CD4-positive, CD25-positive, alpha-beta regulatory T cell (primary cell): ENCODE data around the gene CASP7. TPM values are rescaled to one million over a fixed set of nuclear protein-coding genes. Genes with fewer than 3 reads are reported as not detected.

Experiments used
- ATAC-seq, 2 donors: fragments of 150-1000 bp; cut with Tn5 transposase; one replicate each; pipeline ENCODE4 v1.10.0; 2021; ENCODE audit warnings: low read depth in 2 of 2, moderate number of reproducible peaks in 2 of 2, moderate library complexity in 1 of 2
- DNase-seq, 3 donors: peaks; one replicate each; pipeline versions ENCODE4 v3.0.0 to v3.0.0-alpha.2; 2012 to 2022; ENCODE audit warnings: mixed read lengths in 1 of 3
- H3K27ac ChIP-seq: one replicate; pipeline ENCODE4 v1.7.0; 2013; ENCODE audit warnings: mild to moderate bottlenecking, low read length; ENCODE audit not compliant: insufficient read depth, poor library complexity, severe bottlenecking
- H3K27me3 ChIP-seq: one replicate; pipeline ENCODE4 v1.7.0; 2013; ENCODE audit warnings: low read length; ENCODE audit not compliant: control insufficient read depth, insufficient read depth
- H3K36me3 ChIP-seq: one replicate; pipeline ENCODE4 v1.7.0; 2013; ENCODE audit warnings: mild to moderate bottlenecking, low read length, moderate library complexity; ENCODE audit not compliant: control insufficient read depth, insufficient read depth
- H3K4me1 ChIP-seq: 2 replicates; pipeline ENCODE4 v1.7.0; 2013; ENCODE audit warnings: mild to moderate bottlenecking, low read length; ENCODE audit not compliant: insufficient read depth, control insufficient read depth, poor library complexity, severe bottlenecking
- H3K4me3 ChIP-seq: one replicate; pipeline ENCODE4 v1.7.0; 2013; ENCODE audit warnings: low read depth, mild to moderate bottlenecking, low read length, moderate library complexity
- H3K9me3 ChIP-seq, 2 experiments: 1 replicate in 1 of 2; 2 replicates in 1 of 2; pipeline ENCODE4 v1.7.0; 2013; ENCODE audit warnings: low read length in 2 of 2, mild to moderate bottlenecking in 1 of 2, moderate library complexity in 1 of 2; ENCODE audit not compliant: control insufficient read depth in 2 of 2
- H3K27ac Mint-ChIP-seq, 3 donors: one replicate each; pipeline ENCODE4 v1.8.0; 2020 to 2022; ENCODE audit warnings: mild to moderate bottlenecking in 3 of 3, mixed read lengths in 3 of 3, moderate library complexity in 2 of 3
- H3K27me3 Mint-ChIP-seq: one replicate; pipeline ENCODE4 v1.8.0; 2022; ENCODE audit warnings: mild to moderate bottlenecking, mixed read lengths
- H3K36me3 Mint-ChIP-seq: one replicate; pipeline ENCODE4 v1.8.0; 2020; ENCODE audit warnings: mixed read lengths
- H3K4me1 Mint-ChIP-seq, 4 donors: one replicate each; pipeline ENCODE4 v1.8.0; 2020 to 2022; ENCODE audit warnings: mixed read lengths in 4 of 4, mild to moderate bottlenecking in 1 of 4
- H3K4me3 Mint-ChIP-seq, 4 donors: one replicate each; pipeline ENCODE4 v1.8.0; 2020 to 2022; ENCODE audit warnings: mild to moderate bottlenecking in 4 of 4, mixed read lengths in 4 of 4, moderate library complexity in 3 of 4
- H3K9me3 Mint-ChIP-seq, 7 donors: one replicate each; pipeline ENCODE4 v1.8.0; 2020 to 2022; ENCODE audit warnings: mixed read lengths in 7 of 7, mild to moderate bottlenecking in 3 of 7, moderate library complexity in 2 of 7
- polyA plus RNA-seq, 4 donors: library from polyadenylated mRNA; unstranded; fragments of 300-500 nt; fragmentation: Illumina TruSeq; gene quantifications; one replicate each; pipeline ENCODE4 v1.2.3, GENCODE V29; 2021
- total RNA-seq: library from RNA; stranded (reverse); gene quantifications from one replicate; pipeline ENCODE4 v1.2.3, GENCODE V29; 2022

The CASP7 gene
- total and polyA plus RNA-seq, 5 donors from 2014 or later = 11.1 to 24.2 (median 21.7) TPM

DNA sequence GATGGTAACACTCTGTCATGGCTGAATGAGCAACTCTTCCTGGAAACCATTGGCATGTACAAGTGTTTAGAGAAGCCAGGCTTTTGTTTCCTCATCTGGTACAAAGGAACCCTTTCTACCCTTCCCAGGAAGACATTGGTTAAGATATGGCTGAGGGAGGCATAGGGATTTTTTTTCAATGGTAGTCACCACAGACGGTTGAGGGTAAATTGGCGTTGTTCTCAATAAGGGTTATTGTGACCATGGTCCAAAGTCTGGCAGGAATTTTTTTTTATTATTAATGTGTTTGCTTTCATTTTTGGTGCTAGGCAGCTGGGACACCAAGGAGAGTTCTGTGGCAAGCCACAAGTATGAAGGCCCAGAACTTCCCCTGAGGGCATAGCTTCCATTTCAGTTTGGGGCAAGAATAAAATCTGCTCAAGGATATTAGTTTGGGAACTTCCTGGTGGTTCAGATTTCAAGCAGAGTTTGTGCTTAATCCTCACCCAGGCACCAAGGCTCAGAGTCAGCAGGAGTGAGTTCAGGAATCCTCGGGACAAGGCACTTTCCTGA is 71.5 kb downstream of the CASP7 start, which contains the start of gene PLEKHS1:
PLEKHS1 (plus strand) TSS at position 502 of the 552 bp plus-strand sequence. CDS start 3,596 bp downstream, outside the sequence.
- Mint-ChIP-seq H3K27ac (no peak within 1 kb of the TSS), H3K4me1 (no peaks in the 10 kb centered on the region), H3K9me3 (peaks cover 0 to 4% (median 0%) of the 10 kb centered on the region in 7 donors), H3K4me3 (no peak within 1 kb of the TSS), H3K36me3 (peaks cover 4% of the 10 kb centered on the region), H3K27me3 (peaks cover 35% of the 10 kb centered on the region)
- Histone ChIP-seq H3K4me1 (no peaks in the 10 kb centered on the region), H3K27ac (no peak within 1 kb of the TSS), H3K9me3 (no peaks in the 10 kb centered on the region), H3K36me3 (no peaks in the 10 kb centered on the region), H3K27me3 (peaks cover 5% of the 10 kb centered on the region), H3K4me3 (no peak within 1 kb of the TSS)
- DNase-seq = no peak
- ATAC-seq = no peak

DNA sequence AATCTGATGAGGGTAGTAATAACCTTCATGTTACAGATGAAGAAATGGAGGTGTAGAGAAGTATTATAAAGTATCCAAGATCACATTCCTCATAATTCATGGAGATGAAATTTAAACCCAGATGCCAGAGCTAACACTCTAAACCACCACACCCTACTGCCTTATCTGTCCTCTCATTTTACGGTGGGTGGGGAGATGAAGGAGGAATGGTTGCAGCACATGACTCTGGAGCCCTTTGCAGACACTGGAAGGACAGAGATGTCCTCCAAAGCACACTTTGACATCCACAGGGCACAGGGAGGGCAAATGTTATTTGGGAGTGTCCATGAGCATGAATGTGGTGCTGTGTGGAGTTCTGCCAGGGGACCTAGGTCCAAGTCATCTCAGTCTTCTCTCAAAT is 72.8 kb downstream of the CASP7 start:
- H3K36me3 ChIP-seq = no peaks in the 10 kb centered on the region
- peaks cover 29% of the 10 kb centered on the region for H3K27me3 Mint-ChIP-seq
- H3K27ac Mint-ChIP-seq = no peak overlapping the region
- H3K4me1 ChIP-seq = no peaks in the 10 kb centered on the region
- no peak overlapping the region for H3K27ac ChIP-seq
- H3K4me1 Mint-ChIP-seq = no peaks in the 10 kb centered on the region
- H3K9me3 Mint-ChIP-seq = peaks cover 0 to 2% (median 0%) of the 10 kb centered on the region in 7 donors
- H3K27me3 ChIP-seq = peaks cover 4% of the 10 kb centered on the region
- H3K9me3 ChIP-seq = no peaks in the 10 kb centered on the region
- H3K36me3 Mint-ChIP-seq = peaks cover 1% of the 10 kb centered on the region
- ATAC-seq (no peak), DNase-seq (no peak)
- no peak overlapping the region for H3K4me3 Mint-ChIP-seq
- H3K4me3 ChIP-seq = no peak overlapping the region

GRCh38 chr10:113753020-113753692 is 73.4 kb downstream of the CASP7 start:
- H3K9me3 Mint-ChIP-seq = peaks cover 0 to 2% (median 0%) of the 10 kb centered on the region in 7 donors
- no peak overlapping the region for H3K4me3 ChIP-seq
- no peaks in the 10 kb centered on the region for H3K9me3 ChIP-seq
- no peaks in the 10 kb centered on the region for H3K4me1 Mint-ChIP-seq
- ATAC-seq (no peak), DNase-seq (no peak)
- H3K27ac Mint-ChIP-seq = no peak overlapping the region
- H3K27ac ChIP-seq = no peak overlapping the region
- H3K4me3 Mint-ChIP-seq = no peak overlapping the region
- no peaks in the 10 kb centered on the region for H3K4me1 ChIP-seq
- H3K27me3 ChIP-seq = peaks cover 3% of the 10 kb centered on the region
- no peaks in the 10 kb centered on the region for H3K36me3 ChIP-seq
- peaks cover 31% of the 10 kb centered on the region for H3K27me3 Mint-ChIP-seq
- H3K36me3 Mint-ChIP-seq = no peaks in the 10 kb centered on the region

DNA sequence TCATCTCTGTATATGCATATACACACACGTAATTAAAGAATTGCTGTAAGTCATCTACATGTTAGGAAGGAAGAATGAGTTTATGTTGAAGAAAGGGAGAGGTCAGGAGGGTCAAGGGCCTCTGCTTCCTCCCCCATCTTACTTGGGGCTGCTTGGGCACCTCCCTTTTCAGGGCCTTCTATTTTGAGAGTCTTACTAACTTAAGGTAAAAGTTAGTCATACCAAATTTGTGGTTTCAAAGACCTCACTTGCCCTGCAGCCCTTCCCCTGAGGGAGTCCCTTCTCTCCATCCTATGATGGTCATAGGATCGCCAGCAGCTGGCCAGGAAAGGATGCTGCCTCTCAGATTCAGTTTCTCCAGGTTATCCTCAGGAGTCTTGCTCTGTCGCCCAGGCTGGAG is 74.4 kb downstream of the CASP7 start:
- Mint-ChIP-seq H3K36me3 (no peaks in the 10 kb centered on the region), H3K27me3 (peaks cover 38% of the 10 kb centered on the region), H3K27ac (no peak overlapping the region), H3K4me1 (no peaks in the 10 kb centered on the region), H3K4me3 (no peak overlapping the region), H3K9me3 (peaks cover 0 to 2% (median 0%) of the 10 kb centered on the region in 7 donors)
- Histone ChIP-seq H3K9me3 (no peaks in the 10 kb centered on the region), H3K27me3 (peaks cover 3% of the 10 kb centered on the region), H3K36me3 (no peaks in the 10 kb centered on the region), H3K27ac (no peak overlapping the region), H3K4me1 (no peaks in the 10 kb centered on the region), H3K4me3 (no peak overlapping the region)
- ATAC-seq (no peak), DNase-seq (no peak)

GRCh38 chr10:113754768-113755167 is 75.1 kb downstream of the CASP7 start:
- H3K27me3 Mint-ChIP-seq = peaks cover 42% of the 10 kb centered on the region
- Histone ChIP-seq H3K36me3 (no peaks in the 10 kb centered on the region), H3K27ac (no peak overlapping the region), H3K27me3 (peaks cover 3% of the 10 kb centered on the region), H3K4me1 (no peaks in the 10 kb centered on the region), H3K4me3 (no peak overlapping the region), H3K9me3 (no peaks in the 10 kb centered on the region)
- ATAC-seq (no peak), DNase-seq (no peak)
- no peaks in the 10 kb centered on the region for H3K36me3 Mint-ChIP-seq
- H3K27ac Mint-ChIP-seq = no peak overlapping the region
- no peaks in the 10 kb centered on the region for H3K4me1 Mint-ChIP-seq
- no peak overlapping the region for H3K4me3 Mint-ChIP-seq
- peaks cover 0 to 2% (median 0%) of the 10 kb centered on the region in 7 donors for H3K9me3 Mint-ChIP-seq

- Mint-ChIP-seq H3K4me1 (no peaks in the 10 kb centered on the region), H3K27ac (no peak overlapping the region), H3K4me3 (no peak overlapping the region), H3K36me3 (no peaks in the 10 kb centered on the region), H3K27me3 (peaks cover 48% of the 10 kb centered on the region), H3K9me3 (peaks cover 0 to 2% (median 0%) of the 10 kb centered on the region in 7 donors)
- no peak overlapping the region for H3K4me3 ChIP-seq
- H3K27ac ChIP-seq = no peak overlapping the region
- no peaks in the 10 kb centered on the region for H3K9me3 ChIP-seq
- DNase-seq = no peak
- no peaks in the 10 kb centered on the region for H3K36me3 ChIP-seq
- H3K27me3 ChIP-seq = peaks cover 3% of the 10 kb centered on the region
- ATAC-seq = no peak
- H3K4me1 ChIP-seq = no peaks in the 10 kb centered on the region
Measured at GRCh38 chr10:113756940-113757543, 77.3 kb downstream of the CASP7 start.

DNA sequence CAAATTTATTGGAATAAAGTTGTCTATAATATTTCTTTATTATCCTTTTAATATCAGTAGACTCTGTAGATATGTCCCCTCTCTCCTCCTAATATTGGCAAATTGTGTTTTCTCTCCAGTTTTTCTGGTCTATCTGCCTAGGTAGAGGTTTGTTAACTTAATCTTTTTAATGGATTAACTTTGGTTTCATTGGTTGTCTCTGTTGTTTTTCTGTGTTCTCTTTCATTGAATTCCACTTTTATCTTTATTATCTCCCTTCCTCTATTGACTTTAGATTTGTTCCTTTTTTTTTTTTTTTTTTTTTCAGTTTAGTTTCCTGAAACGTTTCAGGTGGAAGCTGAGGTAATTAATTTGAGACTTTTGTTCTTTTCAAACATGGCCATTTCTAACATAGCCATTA is 82.4 kb downstream of the CASP7 start:
- Mint-ChIP-seq H3K9me3 (peaks cover 1 to 16% (median 5%) of the 10 kb centered on the region in 7 donors), H3K4me1 (no peaks in the 10 kb centered on the region), H3K27me3 (peaks cover 52% of the 10 kb centered on the region), H3K4me3 (no peak overlapping the region), H3K36me3 (no peaks in the 10 kb centered on the region), H3K27ac (no peak overlapping the region)
- H3K27me3 ChIP-seq = peaks cover 6% of the 10 kb centered on the region
- DNase-seq = no peak
- no peak for ATAC-seq
- no peak overlapping the region for H3K27ac ChIP-seq
- no peak overlapping the region for H3K4me3 ChIP-seq
- H3K36me3 ChIP-seq = no peaks in the 10 kb centered on the region
- no peaks in the 10 kb centered on the region for H3K4me1 ChIP-seq
- peaks cover 0 to 6% of the 10 kb centered on the region in 2 experiments for H3K9me3 ChIP-seq
